ENCODE results near the gene DDX1. TPM values are rescaled to one million over a fixed set of nuclear protein-coding genes. Genes with fewer than 3 reads are reported as not detected.
A peak's percentile ranks its signal among the peaks of the same experiment; 100 is the strongest.

The DDX1 gene
- total and polyA plus RNA-seq, 9 of the 15 experiments (the other 6 are each of a cell fraction or from before 2014, with no cell fraction given): 116 to 277 (median 232) TPM

DNA sequence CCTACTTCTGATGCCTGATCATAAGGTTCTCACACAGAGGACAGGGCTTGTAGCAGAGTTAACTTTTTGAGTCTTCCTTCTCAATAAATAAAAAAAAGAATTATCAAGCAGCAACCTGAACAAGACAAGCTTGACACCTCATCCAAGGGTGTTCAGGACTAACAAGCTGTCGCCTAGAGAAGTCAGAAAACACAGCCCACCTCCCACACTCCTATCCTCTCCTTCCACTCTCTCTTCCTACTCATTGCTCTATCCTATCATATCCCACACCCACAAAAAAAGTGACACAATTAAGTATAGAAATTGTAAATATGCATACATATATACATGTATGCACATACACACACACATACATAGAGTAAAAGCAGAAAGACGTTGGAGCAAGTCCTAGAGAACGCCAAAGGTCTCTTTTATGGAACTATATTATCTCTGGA is 35.9 kb upstream of the DDX1 start (continued):
- TF ChIP-seq, protein P1, sequence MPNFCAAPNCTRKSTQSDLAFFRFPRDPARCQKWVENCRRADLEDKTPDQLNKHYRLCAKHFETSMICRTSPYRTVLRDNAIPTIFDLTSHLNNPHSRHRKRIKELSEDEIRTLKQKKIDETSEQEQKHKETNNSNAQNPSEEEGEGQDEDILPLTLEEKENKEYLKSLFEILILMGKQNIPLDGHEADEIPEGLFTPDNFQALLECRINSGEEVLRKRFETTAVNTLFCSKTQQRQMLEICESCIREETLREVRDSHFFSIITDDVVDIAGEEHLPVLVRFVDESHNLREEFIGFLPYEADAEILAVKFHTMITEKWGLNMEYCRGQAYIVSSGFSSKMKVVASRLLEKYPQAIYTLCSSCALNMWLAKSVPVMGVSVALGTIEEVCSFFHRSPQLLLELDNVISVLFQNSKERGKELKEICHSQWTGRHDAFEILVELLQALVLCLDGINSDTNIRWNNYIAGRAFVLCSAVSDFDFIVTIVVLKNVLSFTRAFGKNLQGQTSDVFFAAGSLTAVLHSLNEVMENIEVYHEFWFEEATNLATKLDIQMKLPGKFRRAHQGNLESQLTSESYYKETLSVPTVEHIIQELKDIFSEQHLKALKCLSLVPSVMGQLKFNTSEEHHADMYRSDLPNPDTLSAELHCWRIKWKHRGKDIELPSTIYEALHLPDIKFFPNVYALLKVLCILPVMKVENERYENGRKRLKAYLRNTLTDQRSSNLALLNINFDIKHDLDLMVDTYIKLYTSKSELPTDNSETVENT (CRISPR knock-in tag; IDR thresholded peaks at IDR 0.05): no peak
- TF ChIP-seq, protein P2, sequence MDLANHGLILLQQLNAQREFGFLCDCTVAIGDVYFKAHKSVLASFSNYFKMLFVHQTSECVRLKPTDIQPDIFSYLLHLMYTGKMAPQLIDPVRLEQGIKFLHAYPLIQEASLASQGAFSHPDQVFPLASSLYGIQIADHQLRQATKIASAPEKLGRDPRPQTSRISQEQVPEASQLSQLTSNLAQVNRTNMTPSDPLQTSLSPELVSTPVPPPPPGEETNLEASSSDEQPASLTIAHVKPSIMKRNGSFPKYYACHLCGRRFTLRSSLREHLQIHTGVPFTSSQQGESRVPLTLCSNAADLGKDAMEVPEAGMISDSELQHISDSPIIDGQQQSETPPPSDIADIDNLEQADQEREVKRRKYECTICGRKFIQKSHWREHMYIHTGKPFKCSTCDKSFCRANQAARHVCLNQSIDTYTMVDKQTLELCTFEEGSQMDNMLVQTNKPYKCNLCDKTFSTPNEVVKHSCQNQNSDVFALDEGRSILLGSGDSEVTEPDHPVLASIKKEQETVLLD (IDR thresholded peaks at IDR 0.05): no peak; the same call in 1 of the 2 replicates
- TF ChIP-seq, protein P3, sequence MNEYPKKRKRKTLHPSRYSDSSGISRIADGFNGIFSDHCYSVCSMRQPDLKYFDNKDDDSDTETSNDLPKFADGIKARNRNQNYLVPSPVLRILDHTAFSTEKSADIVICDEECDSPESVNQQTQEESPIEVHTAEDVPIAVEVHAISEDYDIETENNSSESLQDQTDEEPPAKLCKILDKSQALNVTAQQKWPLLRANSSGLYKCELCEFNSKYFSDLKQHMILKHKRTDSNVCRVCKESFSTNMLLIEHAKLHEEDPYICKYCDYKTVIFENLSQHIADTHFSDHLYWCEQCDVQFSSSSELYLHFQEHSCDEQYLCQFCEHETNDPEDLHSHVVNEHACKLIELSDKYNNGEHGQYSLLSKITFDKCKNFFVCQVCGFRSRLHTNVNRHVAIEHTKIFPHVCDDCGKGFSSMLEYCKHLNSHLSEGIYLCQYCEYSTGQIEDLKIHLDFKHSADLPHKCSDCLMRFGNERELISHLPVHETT (CRISPR knock-in tag; conservative IDR thresholded peaks at IDR 0.05 in 1 of 2, IDR thresholded peaks at IDR 0.05 in 1 of 2): peak in 1 of 2 experiments; percentile 17; a peak in 1 of 4 replicates
- TF ChIP-seq HOXB6 (CRISPR knock-in tag; IDR thresholded peaks at IDR 0.05; ENCODE audit: borderline replicate concordance): no peak
- TF ChIP-seq SRSF1 (IDR thresholded peaks at IDR 0.05; ENCODE audit: low read depth, low read length): no peak
- TF ChIP-seq, protein P4, sequence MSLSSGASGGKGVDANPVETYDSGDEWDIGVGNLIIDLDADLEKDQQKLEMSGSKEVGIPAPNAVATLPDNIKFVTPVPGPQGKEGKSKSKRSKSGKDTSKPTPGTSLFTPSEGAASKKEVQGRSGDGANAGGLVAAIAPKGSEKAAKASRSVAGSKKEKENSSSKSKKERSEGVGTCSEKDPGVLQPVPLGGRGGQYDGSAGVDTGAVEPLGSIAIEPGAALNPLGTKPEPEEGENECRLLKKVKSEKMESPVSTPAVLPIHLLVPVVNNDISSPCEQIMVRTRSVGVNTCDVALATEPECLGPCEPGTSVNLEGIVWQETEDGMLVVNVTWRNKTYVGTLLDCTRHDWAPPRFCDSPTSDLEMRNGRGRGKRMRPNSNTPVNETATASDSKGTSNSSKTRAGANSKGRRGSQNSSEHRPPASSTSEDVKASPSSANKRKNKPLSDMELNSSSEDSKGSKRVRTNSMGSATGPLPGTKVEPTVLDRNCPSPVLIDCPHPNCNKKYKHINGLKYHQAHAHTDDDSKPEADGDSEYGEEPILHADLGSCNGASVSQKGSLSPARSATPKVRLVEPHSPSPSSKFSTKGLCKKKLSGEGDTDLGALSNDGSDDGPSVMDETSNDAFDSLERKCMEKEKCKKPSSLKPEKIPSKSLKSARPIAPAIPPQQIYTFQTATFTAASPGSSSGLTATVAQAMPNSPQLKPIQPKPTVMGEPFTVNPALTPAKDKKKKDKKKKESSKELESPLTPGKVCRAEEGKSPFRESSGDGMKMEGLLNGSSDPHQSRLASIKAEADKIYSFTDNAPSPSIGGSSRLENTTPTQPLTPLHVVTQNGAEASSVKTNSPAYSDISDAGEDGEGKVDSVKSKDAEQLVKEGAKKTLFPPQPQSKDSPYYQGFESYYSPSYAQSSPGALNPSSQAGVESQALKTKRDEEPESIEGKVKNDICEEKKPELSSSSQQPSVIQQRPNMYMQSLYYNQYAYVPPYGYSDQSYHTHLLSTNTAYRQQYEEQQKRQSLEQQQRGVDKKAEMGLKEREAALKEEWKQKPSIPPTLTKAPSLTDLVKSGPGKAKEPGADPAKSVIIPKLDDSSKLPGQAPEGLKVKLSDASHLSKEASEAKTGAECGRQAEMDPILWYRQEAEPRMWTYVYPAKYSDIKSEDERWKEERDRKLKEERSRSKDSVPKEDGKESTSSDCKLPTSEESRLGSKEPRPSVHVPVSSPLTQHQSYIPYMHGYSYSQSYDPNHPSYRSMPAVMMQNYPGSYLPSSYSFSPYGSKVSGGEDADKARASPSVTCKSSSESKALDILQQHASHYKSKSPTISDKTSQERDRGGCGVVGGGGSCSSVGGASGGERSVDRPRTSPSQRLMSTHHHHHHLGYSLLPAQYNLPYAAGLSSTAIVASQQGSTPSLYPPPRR (CRISPR knock-in tag; IDR thresholded peaks at IDR 0.05; ENCODE audit: borderline replicate concordance): no peak
- TF ChIP-seq, protein P5, sequence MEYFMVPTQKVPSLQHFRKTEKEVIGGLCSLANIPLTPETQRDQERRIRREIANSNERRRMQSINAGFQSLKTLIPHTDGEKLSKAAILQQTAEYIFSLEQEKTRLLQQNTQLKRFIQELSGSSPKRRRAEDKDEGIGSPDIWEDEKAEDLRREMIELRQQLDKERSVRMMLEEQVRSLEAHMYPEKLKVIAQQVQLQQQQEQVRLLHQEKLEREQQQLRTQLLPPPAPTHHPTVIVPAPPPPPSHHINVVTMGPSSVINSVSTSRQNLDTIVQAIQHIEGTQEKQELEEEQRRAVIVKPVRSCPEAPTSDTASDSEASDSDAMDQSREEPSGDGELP (CRISPR knock-in tag; IDR thresholded peaks at IDR 0.05; ENCODE audit: borderline replicate concordance): no peak
- TF ChIP-seq KLF16 (IDR thresholded peaks at IDR 0.05): no peak
- no peak for TF ChIP-seq ZBTB17 (CRISPR knock-in tag; IDR thresholded peaks at IDR 0.05)
- TF ChIP-seq POLR2A (conservative IDR thresholded peaks at IDR 0.05): peak; percentile 58
- TF ChIP-seq TCFL5 (CRISPR knock-in tag; conservative IDR thresholded peaks at IDR 0.05): no peak
- TF ChIP-seq CREM (IDR thresholded peaks at IDR 0.05; ENCODE audit: low read depth): no peak
- TF ChIP-seq, protein P6, sequence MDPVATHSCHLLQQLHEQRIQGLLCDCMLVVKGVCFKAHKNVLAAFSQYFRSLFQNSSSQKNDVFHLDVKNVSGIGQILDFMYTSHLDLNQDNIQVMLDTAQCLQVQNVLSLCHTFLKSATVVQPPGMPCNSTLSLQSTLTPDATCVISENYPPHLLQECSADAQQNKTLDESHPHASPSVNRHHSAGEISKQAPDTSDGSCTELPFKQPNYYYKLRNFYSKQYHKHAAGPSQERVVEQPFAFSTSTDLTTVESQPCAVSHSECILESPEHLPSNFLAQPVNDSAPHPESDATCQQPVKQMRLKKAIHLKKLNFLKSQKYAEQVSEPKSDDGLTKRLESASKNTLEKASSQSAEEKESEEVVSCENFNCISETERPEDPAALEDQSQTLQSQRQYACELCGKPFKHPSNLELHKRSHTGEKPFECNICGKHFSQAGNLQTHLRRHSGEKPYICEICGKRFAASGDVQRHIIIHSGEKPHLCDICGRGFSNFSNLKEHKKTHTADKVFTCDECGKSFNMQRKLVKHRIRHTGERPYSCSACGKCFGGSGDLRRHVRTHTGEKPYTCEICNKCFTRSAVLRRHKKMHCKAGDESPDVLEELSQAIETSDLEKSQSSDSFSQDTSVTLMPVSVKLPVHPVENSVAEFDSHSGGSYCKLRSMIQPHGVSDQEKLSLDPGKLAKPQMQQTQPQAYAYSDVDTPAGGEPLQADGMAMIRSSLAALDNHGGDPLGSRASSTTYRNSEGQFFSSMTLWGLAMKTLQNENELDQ (CRISPR knock-in tag; IDR thresholded peaks at IDR 0.05; ENCODE audit: borderline replicate concordance): no peak

Data from K562 (cell line).